ENCODE measurements around the gene WWOX.

WWOX gene

GRCh38 chr16:78180349-78180748 is 80.9 kb downstream of the WWOX start:
- DNase-seq (ENCODE audit: low read depth) = no peak
- H3K4me3 ChIP-seq (ENCODE audit: low read depth, low read length) = no peak overlapping the region
- no peak for TF ChIP-seq POLR2A (IDR thresholded peaks at IDR 0.05; ENCODE audit: extremely low read depth, insufficient read length)
- no peak for TF ChIP-seq MAX (IDR thresholded peaks at IDR 0.05; ENCODE audit: low read depth, low read length)
- TF ChIP-seq MYC (IDR thresholded peaks at IDR 0.05; ENCODE audit: low read depth, low read length) = no peak
- TF ChIP-seq CTCF (IDR thresholded peaks at IDR 0.05; ENCODE audit: low read depth, low read length) = no peak

GRCh38 chr16:78183437-78184237 is 84.2 kb downstream of the WWOX start:
- no peak overlapping the region for H3K4me3 ChIP-seq (ENCODE audit: low read depth, low read length)
- no peak for DNase-seq (ENCODE audit: low read depth)
- no peak for TF ChIP-seq MAX (IDR thresholded peaks at IDR 0.05; ENCODE audit: low read depth, low read length)

GRCh38 chr16:78184238-78185183 is 85.1 kb downstream of the WWOX start:
- no peak for TF ChIP-seq CTCF (IDR thresholded peaks at IDR 0.05; ENCODE audit: low read depth, low read length)
- no peak for TF ChIP-seq MYC (IDR thresholded peaks at IDR 0.05; ENCODE audit: low read depth, low read length)
- no peak overlapping the region for H3K4me3 ChIP-seq (ENCODE audit: low read depth, low read length)

GRCh38 chr16:78189121-78189520 is 89.7 kb downstream of the WWOX start:
- DNase-seq (ENCODE audit: low read depth) = no peak
- H3K4me3 ChIP-seq (ENCODE audit: low read depth, low read length) = no peak overlapping the region
- no peak for TF ChIP-seq MAX (IDR thresholded peaks at IDR 0.05; ENCODE audit: low read depth, low read length)
- no peak for TF ChIP-seq MYC (IDR thresholded peaks at IDR 0.05; ENCODE audit: low read depth, low read length)
- TF ChIP-seq POLR2A (IDR thresholded peaks at IDR 0.05; ENCODE audit: extremely low read depth, insufficient read length) = no peak
- TF ChIP-seq CTCF (IDR thresholded peaks at IDR 0.05; ENCODE audit: low read depth, low read length) = no peak

More at GRCh38 chr16:78184238-78185183, 85.1 kb downstream of the WWOX start:
- DNase-seq (ENCODE audit: low read depth) = no peak

GRCh38 chr16:78192734-78193488 is 93.5 kb downstream of the WWOX start:
- no peak for TF ChIP-seq MAX (IDR thresholded peaks at IDR 0.05; ENCODE audit: low read depth, low read length)
- TF ChIP-seq MYC (IDR thresholded peaks at IDR 0.05; ENCODE audit: low read depth, low read length) = no peak
- no peak for TF ChIP-seq CTCF (IDR thresholded peaks at IDR 0.05; ENCODE audit: low read depth, low read length)
- TF ChIP-seq POLR2A (IDR thresholded peaks at IDR 0.05; ENCODE audit: extremely low read depth, insufficient read length) = no peak
- no peak for DNase-seq (ENCODE audit: low read depth)

More at GRCh38 chr16:78192734-78193488, 93.5 kb downstream of the WWOX start:
- no peak overlapping the region for H3K4me3 ChIP-seq (ENCODE audit: low read depth, low read length)

Data from NB4 (cell line).